Stimulated activated CD4-positive, alpha-beta T cell treated with anti-CD3 and anti-CD28 coated beads, Interleukin-4, amount 100 ng/mL, for 4 hours (primary cell): Measurements from ENCODE around the gene PNMT.
"Not testable (repeated sequence)": the region's sequence is repeated elsewhere in the genome, so short reads cannot be mapped to it uniquely, and the experiment has no call there.

ENCODE experiments used
- DNase-seq, 2 experiments: peaks; one replicate each; pipeline ENCODE4 v3.0.0-alpha.2; 2020

The PNMT gene

GRCh38 chr17:39711071-39711470, 42.8 kb downstream of the PNMT start:
- not testable (repeated sequence) for DNase-seq

- DNase-seq, result no peak
Observed at GRCh38 chr17:39711851-39712250, 43.6 kb downstream of the PNMT start.

- no peak for DNase-seq
Observed at GRCh38 chr17:39714234-39714633, 46.0 kb downstream of the PNMT start.

GRCh38 chr17:39715375-39716072, 47.3 kb downstream of the PNMT start:
- DNase-seq, result no peak

- DNase-seq, result no peak
Observed at GRCh38 chr17:39716073-39716818, 48.0 kb downstream of the PNMT start.

GRCh38 chr17:39716879-39717536, 48.8 kb downstream of the PNMT start:
- DNase-seq, result no peak

GRCh38 chr17:39717660-39718059, 49.4 kb downstream of the PNMT start:
- no peak for DNase-seq

GRCh38 chr17:39719563-39720355, 51.5 kb downstream of the PNMT start:
- DNase-seq, result no peak
